ENCODE data around the gene MALRD1.

MALRD1 gene

DNA sequence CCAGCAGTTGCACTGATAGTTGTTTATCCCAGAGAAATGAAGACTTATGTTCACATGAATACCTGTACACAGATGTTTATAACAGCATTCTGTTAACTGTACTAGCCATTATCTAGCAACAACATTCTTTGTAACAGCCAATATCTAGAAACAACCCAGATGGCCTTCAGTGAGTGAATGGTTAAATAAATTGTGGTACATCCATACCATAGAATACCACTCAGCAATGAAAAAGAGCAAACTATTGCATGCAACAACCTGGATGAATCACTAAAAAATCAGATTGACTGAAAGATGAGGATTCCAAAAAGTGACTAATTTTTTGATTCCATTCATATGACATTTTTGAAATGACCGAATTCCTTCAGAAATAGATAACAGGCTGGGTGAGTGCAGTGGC, 360.3 kb downstream of the MALRD1 start:
- DNase-seq = no peak

DNA sequence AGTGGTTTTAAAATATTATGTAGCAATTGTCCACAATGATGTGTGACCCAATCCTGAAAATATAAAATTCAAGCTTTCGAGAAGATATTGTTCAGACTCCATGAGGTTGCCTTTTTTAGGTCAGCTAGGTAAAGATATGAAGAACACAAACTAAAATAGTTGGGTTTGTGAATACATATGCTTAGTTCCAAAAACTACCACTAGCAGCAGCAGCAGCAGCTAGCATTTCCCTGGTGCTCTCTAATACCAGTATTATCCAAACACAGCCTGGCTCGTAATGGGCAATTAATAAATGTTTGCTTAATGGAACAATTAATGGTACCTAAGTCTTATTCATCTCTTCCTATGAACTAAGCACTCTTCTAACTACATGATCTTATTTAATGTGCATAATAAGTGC, 362.5 kb downstream of the MALRD1 start:
- no peak for DNase-seq

DNA sequence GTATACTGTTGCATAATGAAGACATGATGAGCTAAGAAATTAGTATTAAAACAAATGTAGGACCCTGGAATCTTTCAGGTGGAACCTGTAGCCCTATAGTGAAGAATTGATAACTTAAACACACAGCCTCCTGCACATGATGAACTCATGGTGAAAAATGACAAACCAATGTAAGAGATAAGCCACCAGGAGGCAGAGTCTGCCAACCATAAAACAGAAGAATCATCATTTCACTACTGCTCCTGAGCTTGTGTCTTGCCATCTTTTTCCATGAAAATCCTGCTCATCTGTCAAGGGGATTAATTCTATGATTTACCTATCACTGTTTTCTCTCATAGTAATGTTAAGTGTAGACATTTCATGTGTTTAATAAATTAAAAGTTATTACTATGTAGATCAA, 363.9 kb downstream of the MALRD1 start:
- DNase-seq = no peak

DNA sequence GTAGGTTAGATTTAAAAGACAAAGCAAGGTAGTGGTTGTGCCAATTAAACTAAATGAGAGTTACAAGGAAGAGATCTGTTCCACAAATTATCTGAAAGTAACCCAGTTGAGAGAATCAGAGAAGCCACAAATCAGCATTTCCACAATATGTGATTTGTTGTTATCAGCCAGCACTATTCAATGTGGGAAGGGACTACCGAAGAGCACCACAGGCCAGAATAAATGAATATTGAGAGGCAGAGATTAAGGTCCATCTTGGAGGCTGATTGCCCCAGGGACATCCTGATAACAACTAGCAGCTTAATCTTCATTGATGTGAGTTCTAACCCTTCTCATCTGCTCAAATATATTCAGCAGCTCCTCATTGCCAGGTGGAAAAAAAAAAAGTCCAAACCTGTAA, 367.6 kb downstream of the MALRD1 start:
- DNase-seq = no peak

DNA sequence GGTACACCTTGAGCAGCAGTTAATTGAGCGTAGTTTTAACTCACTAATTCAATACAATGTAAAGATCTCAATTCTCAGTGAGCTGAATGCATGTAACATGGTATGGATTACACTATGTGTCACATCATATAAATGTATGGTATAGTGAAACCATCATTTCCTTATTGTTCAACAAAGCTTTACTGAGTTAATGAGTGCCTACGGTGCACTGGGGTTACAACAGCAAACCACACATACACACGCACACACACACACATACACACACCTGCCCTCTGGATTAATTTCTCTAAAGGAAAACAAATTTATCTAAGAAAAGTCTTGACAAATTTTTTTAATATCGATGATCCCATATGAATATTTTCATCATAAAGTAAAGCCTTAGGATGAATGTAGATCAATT, 369.1 kb downstream of the MALRD1 start:
- DNase-seq = no peak

DNA sequence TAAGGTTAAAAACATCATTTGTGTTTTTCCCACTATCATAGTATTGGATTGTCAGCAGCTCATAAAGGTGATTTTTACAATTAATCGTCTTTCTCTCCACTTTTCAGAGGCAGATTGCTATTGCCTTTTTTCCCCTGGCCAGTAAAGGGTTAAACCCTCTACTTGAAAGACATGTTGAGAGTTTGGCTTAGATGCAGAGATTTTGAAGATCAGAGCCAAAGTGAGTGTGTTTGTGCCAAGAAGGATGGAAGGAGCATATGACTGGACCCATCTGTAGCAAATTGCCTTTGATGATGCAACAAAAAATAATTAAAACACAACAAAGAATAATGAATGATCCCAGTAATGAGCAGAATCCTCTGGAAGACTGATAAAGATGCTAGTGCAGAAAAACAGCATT, 373.1 kb downstream of the MALRD1 start:
- DNase-seq = no peak

DNA sequence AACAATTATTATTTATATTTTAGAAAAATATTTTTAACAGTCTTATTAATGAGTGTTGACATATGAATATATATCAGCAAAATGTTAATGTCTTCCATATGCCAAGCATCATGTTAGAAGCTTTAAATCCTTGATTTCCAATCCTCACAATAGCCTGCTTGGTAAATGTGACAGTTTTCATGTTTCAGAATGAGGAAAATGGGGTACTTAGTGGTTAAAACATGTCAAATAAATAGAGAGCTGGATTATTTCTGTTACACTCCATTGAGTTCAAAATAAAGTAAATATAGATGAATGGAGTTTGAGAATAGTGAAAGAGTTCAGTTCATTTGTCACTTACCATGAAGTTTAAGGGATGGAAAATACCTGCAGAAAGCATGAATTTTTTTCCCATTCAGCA, 377.4 kb downstream of the MALRD1 start:
- no peak for DNase-seq

DNA sequence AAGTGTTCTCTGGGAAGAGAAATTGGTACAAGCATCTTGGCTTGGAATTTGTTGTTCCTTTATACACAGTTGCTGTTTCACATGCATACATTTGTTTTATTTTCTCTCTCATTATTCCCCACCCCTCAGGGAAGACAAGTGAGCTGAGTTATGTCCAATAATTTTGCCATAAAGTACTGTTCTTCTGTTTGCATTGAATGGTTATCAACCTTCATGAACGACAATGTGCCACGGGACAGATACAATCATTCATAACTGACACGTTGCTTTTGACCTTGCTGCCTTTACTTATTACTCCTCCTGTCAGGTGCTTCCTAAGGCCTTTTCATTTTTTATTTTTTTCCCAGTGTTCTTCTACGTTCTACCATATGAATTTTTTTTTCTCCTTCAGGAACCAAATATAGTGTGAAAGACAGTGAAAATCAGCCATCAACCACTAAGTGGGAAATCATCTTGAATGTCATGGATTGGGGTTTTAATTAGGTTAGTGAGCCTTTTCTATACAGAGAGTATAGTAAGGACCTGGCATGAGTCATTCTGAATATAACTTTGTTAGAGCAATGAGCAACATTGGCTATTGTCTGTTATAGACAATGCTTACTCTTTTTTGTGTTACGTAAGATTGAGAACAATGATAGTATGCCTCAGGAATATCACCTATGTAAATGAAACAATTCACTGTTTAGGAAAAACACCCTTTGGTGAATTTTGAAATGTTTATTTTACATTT, 383.2 kb downstream of the MALRD1 start:
- no peak for DNase-seq

DNA sequence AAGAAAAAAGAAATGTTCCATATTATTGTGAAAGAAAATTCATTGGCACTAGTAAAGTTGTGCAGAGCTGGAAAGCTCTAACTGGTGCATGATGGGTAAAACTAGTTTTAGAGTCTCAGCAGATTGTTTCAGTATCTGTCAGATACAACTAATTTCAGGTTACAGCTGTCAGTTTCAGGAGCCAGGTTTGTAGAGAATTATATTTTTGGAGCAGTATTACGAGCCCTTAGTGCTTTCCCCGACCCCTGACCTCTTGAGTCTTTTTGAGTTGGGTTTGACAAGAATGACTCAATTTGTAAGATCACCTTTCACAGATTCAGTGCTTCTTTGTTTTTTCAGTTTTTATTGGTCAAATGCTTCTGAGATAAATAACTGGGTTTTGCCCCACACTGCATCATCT, 401.3 kb downstream of the MALRD1 start:
- DNase-seq = no peak

DNA sequence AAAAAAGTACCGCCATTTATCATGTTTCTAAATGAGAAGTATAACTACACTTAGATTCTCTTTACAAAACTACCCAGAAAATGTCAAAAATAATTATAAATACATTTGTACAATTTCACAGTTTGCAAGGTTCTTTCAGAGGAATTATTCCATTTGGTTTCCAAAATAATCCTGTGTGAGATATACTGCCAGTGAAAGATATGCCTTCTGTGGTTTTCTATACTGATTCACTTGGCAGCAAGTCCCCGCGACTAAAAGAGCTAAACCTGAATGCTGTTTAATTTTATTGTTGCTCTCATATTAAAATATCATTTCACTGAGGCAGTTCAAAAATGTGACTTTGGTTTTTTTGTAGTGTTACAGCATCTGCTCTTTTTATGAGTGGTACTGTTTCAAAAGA, 402.8 kb downstream of the MALRD1 start:
- no peak for DNase-seq

DNA sequence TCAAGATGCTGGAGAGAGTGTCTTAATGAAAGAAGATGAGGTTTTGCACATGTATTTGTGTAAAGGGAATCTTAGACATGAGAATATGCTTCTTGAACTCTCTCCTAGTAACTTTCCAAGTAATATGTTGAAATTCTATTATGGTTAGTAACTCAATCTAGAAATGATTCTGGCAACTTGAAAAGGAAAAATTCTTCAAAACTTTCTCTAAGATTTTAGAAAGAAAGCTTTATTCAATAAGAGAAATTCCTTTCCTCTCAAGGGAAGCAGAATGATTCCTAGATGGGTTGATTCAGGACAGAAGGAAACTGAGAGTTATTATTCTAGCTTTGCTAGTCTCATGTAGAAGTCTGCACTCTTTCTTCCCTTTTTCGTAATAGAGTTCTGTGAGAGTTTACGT, 403.3 kb downstream of the MALRD1 start:
- DNase-seq = no peak

DNA sequence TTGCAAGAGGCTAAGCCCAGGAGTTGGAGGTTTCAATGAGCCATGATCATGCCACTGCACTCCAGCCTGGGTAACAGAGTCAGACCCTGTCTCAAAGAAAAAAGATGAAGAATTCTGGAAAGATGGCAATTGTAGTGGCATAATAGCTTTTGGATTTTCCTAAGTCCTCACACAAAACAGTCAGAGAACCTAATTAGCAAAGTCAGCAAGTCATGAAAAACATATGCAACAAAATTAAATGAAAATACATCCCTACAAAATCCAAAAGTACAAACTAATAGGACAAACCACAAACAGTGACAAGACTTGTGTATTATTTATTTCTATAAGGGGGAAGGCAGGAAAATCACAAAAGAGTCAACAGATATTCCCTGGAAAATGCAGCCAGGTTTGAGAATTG, 405.4 kb downstream of the MALRD1 start:
- no peak for DNase-seq

DNA sequence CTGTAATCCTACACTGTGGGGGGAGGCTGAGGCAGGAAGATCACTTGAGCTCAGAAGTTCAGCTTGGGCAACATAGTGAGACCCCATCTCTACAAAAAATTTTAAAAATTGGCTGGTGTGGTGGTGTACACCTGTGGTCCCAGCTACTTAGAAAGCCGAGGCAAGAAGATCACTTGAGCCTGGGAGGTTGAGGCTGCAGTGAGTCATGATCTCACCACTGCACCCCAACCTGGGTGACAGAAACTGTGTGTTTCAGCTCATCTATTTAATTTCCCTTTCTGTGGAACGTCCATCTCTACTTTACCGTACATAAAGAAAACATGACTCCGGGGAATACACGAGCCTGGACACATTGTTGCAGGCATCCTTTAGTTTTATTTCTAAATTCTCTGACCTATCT, 413.0 kb downstream of the MALRD1 start:
- no peak for DNase-seq

DNA sequence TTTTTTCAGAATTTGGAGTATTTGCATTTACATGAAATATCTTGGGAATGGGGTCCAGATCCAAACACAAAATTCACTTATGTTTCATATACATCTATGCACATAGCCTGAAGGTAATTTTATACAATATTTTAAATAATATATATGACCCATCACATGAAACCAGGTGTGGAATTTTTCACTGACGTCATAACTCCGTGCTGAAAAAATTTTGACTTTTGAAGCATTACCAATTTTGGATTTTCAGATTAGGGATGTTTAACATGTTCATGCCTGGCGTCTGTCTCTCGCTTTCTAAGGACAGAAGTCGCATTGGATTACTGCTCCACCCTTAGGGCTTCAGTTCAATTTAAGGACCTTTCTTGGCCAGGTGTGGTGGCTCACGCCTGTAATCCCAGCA, 418.1 kb downstream of the MALRD1 start:
- no peak for DNase-seq

DNA sequence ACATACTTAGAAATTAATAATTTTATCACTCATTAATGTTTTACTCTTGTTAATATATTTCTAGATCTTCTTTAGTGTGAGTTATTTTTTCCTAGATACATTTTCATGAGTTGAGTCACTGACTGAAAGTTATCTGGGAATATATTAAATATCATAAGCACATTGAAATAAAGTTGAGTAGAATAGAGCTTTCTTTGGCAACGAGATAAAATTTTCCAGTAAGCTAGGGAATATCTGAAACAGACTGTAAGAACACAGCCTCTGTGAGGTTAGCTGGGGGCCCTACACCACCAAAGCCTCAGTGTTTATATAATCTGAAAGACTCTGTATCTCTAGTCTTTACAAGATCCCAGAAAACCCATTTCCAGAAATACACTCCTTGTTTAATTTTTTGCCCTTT, 419.8 kb downstream of the MALRD1 start:
- no peak for DNase-seq

DNA sequence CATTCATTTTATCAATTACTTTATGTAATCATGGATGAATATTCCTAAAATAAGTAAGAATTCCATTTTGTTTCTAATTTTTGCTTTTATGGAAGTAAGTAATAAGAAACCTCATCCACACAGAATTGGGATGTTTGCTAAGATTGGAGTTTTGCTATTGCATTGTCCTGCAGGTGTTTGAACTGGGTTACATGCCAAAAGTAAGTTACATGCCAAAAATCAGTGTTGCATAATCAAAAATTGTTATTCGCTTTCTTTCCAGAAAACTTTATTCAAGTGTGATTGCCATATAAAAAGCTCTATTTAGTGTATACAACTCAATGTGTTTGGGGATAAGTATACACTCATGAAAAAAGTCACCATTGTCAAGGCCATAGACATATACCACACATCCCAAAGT, 420.9 kb downstream of the MALRD1 start:
- no peak for DNase-seq

DNA sequence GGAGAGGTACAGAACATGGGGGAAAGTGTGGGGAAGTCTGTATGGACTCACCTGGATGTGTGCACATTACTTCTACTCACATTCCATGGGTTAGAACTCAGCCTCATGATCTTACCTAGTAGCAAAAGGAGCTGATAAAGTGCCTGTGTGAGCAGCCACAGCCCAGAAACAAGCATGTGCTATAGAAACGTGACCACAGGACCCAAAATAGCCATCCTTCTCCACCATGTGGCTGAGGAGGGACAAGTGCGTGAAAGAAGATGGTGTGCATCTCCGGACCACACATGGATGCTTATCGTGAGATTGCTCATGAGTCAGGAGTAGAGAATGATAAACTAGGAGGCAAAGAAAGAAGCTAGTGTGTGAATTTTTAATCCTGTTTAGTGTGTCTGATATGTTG, 431.3 kb downstream of the MALRD1 start:
- DNase-seq = no peak

DNA sequence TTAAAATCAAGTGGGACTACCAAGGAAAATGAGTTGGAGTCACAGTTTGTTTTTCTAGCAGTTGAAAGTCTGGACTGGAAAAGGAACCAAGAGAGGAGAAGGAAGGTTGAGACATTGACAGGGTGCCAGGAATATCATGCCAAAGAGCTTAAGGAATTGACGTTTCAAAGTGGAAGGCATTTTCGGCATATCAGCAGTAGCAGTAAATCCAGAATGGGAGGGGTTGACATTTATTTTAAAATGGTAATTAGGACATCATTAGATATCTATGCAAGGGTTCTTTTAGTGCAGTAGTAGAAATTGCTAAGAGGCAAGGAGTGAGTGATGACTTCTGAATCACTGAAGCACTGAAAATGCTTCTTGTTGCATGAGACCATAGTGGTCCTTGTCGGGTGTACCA, 431.8 kb downstream of the MALRD1 start:
- no peak for DNase-seq

DNA sequence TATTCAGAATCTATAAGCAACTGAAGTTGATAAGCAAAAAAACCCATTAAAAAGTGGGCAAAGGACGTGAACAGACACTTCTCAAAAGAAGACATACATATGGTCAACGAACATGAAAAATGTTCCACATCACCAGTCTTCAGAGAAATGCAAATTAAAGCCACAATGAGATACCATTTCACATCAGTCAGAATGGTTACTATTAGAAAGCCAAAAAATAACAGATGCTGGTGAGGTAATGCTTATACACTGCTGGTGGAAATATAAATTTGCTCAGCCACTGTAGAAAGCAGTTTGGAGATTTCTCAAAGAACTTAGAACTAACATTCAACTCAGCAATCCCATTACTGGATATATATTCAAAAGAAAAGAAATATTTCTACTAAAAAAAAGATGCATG, 434.8 kb downstream of the MALRD1 start:
- no peak for DNase-seq

DNA sequence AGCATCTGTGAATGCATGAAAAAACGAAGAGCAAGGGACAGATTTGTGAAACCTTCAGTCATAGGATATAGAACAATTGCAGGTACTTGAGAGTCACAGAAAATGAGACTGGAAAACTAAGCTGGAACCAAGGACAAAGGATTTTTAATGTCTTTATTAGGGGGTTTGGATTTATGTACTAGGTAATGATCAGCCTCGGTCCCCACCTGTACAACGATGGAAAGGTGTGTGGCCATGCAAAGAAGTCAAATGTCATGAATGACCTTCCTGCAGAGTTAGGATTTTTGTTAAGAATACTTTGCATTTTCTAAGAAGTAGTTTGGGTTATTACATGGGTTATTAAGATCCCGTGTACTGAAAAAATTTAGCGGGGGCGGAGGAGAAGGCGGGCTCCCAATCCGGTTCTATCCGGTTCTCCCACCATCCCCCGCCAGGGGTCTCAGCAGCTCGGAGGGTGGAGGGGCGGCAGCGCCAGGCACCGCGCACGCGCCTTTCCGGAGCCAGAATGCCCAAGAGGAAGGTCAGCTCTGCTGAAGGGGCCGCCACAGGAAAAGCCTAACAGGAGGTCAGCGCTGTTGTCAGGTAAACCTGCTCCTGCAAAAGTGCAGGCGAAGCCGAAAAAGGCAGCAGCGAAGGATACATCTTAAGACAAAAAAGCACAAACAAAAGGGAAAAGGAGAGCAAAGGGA, 440.1 kb downstream of the MALRD1 start:
- no peak for DNase-seq

DNA sequence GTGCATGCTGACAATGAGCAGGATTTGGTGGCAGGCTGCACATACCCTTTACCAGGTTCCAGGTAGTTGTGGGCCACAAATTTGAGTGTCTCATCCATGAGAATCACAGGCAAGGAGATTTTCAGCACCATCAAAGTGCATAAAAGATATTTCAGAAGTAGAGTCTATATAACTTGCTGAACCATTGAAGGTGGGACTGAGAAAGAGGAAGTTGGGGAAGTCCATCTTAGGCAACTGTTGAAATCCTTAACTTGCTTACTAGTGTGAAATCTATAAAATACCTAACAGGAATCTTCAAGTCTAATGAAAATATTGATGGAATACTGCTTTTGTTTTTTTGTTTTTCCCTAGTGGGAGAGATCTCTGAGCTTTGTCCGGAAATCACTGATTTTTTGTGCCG, 442.6 kb downstream of the MALRD1 start:
- DNase-seq = no peak

DNA sequence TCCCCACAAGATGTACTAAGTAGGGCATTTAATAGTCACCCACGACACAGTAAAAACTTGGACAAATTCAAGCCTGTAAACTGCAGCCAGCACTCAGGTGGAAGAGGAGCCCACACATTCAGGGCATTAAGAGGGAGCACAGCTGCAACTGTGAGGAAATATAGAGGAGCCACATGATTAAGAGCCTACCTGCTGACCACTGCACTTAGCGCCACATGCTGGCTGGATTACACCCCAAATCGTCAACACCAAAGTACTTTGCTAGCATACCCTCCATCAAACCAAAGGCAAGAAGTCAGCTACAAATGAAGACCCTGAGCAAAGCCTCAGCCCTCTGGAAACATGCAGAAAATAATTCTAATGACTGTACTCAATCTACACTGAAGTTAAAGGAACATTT, 445.3 kb downstream of the MALRD1 start:
- DNase-seq = no peak

DNA sequence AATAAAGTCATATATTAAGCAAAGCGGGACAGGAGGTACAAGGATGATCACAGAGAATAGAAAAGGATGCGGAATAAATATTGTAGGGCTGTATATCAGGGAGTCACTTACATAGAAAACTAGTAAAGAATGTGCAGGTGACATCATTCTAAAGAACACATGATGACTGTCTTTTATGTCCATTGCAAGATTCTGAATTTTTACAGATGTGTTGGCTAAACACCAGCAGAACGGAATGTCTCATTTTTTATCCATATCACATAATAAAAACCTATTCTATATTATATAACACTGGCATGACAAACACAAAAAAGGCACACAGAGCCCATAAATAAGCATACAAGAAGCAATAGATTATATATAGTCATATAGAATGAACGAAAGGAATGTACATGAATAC, 448.4 kb downstream of the MALRD1 start:
- no peak for DNase-seq

DNA sequence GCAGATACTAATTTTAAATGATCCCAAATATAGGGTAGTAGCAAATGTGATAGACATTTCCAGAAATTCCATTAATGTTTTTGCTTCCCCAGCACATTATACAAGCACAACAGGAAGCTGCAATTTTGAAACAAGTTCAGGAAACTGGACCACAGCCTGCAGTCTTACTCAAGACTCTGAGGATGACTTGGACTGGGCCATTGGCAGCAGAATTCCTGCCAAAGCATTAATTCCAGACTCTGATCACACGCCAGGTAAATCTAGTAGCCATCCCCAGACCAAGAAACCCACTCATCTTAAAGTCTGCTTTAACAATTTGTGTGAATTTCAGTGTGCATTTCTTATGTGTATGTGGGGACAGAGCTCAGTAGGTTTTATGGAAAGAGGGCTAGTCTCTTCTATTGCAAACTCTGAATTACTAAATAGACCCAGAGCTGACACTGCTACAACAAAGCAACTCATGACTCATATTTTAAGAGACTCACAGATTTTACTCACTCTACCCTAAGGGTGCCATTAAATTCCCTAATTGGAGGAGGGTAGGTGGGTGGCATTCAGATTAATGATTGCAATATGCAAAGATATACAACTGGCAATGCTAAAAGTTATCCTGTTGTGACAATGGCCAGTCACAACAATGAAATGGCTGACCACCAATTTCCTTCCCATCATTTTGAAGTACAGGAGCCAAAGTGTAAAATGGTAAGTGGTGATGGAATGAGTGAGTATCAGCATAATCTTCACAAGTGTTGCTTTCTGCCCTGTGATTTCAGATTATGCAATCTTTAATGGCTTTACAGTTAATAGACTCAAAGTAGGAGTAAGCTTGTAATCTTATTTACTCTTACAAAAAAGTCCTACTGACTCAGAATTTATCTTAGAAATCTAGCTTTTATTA, 450.0 kb downstream of the MALRD1 start:
- no peak for DNase-seq
